SK-N-SH (cell line): ENCODE results near the gene NRIP1.

Experiments used
- CHD2 ChIP-seq: fragments of 150-350 bp; IDR thresholded peaks from 2 replicates; pipeline ENCODE4 v1.6.1; 2018; ENCODE audit warnings: low read length; ENCODE audit not compliant: partially characterized antibody
- CTCF ChIP-seq: fragments of 200-600 bp; sonication (generic); IDR thresholded peaks from 2 replicates; pipeline ENCODE4 v1.6.1; 2017; ENCODE audit warnings: antibody characterized with exemption, mild to moderate bottlenecking, moderate library complexity
- ELF1 ChIP-seq: IDR thresholded peaks from 2 replicates; pipeline ENCODE4 v1.4.0; 2012
- EZH2phosphoT487 ChIP-seq: fragments of 200-600 bp; sonication (generic); IDR thresholded peaks from 2 replicates; pipeline ENCODE4 v1.6.1; 2017; ENCODE audit warnings: low read depth, mixed run types, mild to moderate bottlenecking, antibody characterized with exemption, moderate library complexity, borderline replicate concordance
- FOSL2 ChIP-seq: IDR thresholded peaks from 2 replicates; pipeline ENCODE4 v1.4.0; 2012; ENCODE audit warnings: low read depth, mild to moderate bottlenecking, moderate library complexity, borderline replicate concordance
- GABPA ChIP-seq: IDR thresholded peaks from 2 replicates; pipeline ENCODE4 v1.4.0; 2012; ENCODE audit warnings: low read depth, mild to moderate bottlenecking
- MEF2A ChIP-seq: IDR thresholded peaks from 2 replicates; pipeline ENCODE4 v1.4.0; 2012; ENCODE audit warnings: low read depth, borderline replicate concordance
- MXI1 ChIP-seq: IDR thresholded peaks from 2 replicates; pipeline ENCODE4 v1.6.1; 2012; ENCODE audit warnings: mild to moderate bottlenecking, low read depth, low read length, improper control_type of control experiment
- RAD21 ChIP-seq: IDR thresholded peaks from 2 replicates; pipeline ENCODE4 v1.6.1; 2012; ENCODE audit warnings: mild to moderate bottlenecking, low read length
- REST ChIP-seq: IDR thresholded peaks from 2 replicates; pipeline ENCODE4 v1.6.1; 2012; ENCODE audit warnings: mild to moderate bottlenecking, low read depth, low read length, moderate library complexity
- USF1 ChIP-seq: IDR thresholded peaks from 2 replicates; pipeline ENCODE4 v1.4.0; 2012; ENCODE audit warnings: low read depth, borderline replicate concordance
- USF2 ChIP-seq: fragments of 150-350 bp; IDR thresholded peaks from 2 replicates; pipeline ENCODE4 v1.6.1; 2017; ENCODE audit warnings: antibody characterized with exemption, low read length, low read depth, borderline replicate concordance
- ZBTB33 ChIP-seq: IDR thresholded peaks from 2 replicates; pipeline ENCODE4 v1.4.0; 2012; ENCODE audit warnings: low read depth, borderline replicate concordance

DNA sequence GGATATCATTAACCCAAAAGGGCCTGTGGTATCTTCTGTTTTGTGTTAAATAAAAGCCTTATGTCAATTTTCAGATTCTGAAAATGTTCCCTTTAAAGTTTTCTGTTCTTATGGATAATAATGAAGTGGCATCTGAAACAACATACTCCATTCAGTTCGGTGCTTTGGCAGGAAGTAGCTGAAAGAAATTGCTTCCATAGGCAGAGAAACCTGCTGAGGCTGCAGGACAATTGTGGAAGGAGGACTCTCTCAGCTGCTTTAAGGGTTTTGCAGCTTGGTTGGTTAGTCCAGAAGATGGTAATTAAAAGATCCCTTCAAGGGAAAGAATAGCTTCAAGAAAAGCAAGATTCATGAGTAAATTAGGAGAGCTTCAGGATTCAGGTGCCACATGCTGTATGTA lies 30.5 kb upstream of the NRIP1 start:
- TF ChIP-seq CTCF (no peak), ELF1 (no peak), USF1 (no peak), FOSL2 (no peak), CHD2 (no peak), REST (no peak), RAD21 (no peak), GABPA (no peak), USF2 (no peak), MXI1 (no peak), MEF2A (no peak), EZH2phosphoT487 (no peak), ZBTB33 (no peak)
